HepG2 (cell line): ENCODE measurements around the gene ZBTB1. TPM values are rescaled to one million over a fixed set of nuclear protein-coding genes. Genes with fewer than 3 reads are reported as not detected.
A peak's percentile ranks its signal among the peaks of the same experiment; 100 is the strongest.

Experiments used
- ASH2L ChIP-seq: fragments of 300-600, 200-600 bp; sonication (generic); IDR thresholded peaks from 2 replicates; pipeline ENCODE4 v1.7.0; 2017; ENCODE audit warnings: low read depth, mild to moderate bottlenecking, moderate library complexity, mixed read lengths, low read length; ENCODE audit not compliant: insufficient read length
- ATM ChIP-seq: fragments of 450-650 bp; IDR thresholded peaks from 2 replicates; pipeline ENCODE4 v1.7.1; 2017; ENCODE audit warnings: mild to moderate bottlenecking, borderline replicate concordance
- BCL6 ChIP-seq: IDR thresholded peaks from 2 replicates; pipeline ENCODE4 v1.6.1; 2016; ENCODE audit warnings: missing genetic modification reagents, missing compliant biosample characterization
- DNMT3B ChIP-seq: conservative IDR thresholded peaks from 2 replicates; pipeline ENCODE4 v1.6.1; 2016; ENCODE audit warnings: missing biosample characterization, control low read depth
- DR1 ChIP-seq: sonication (generic); formaldehyde crosslinking; IDR thresholded peaks from 2 replicates; pipeline ENCODE4 v1.8.0; 2021; ENCODE audit warnings: mild to moderate bottlenecking, missing genetic modification reagents, inconsistent platforms
- FOXA3 ChIP-seq: IDR thresholded peaks from 2 replicates; pipeline ENCODE4 v1.6.1; 2016; ENCODE audit warnings: missing genetic modification reagents, missing compliant biosample characterization
- GATAD2A ChIP-seq: IDR thresholded peaks from 2 replicates; pipeline ENCODE4 v1.6.1; 2016
- SP5 ChIP-seq: IDR thresholded peaks from 2 replicates; pipeline ENCODE4 v1.6.1; 2016; ENCODE audit warnings: low read depth, borderline replicate concordance
- SPEN ChIP-seq: sonication (generic); formaldehyde crosslinking; IDR thresholded peaks from 2 replicates; pipeline ENCODE4 v1.5.1; 2020; ENCODE audit warnings: low read depth, mild to moderate bottlenecking, missing genetic modification reagents
- SSRP1 ChIP-seq: IDR thresholded peaks from 2 replicates; pipeline ENCODE4 v1.6.1; 2016; ENCODE audit warnings: control low read depth
- XRCC5 ChIP-seq: fragments of 200-400 bp; formaldehyde crosslinking; optimal IDR thresholded peaks from 2 replicates; pipeline ENCODE3; 2017; ENCODE audit warnings: mild to moderate bottlenecking, low read length
- YEATS2 ChIP-seq: sonication (generic); formaldehyde crosslinking; IDR thresholded peaks from 2 replicates; pipeline ENCODE4 v1.4.0; 2020; ENCODE audit warnings: missing genetic modification reagents, borderline replicate concordance
- ZBTB33 ChIP-seq: sonication (generic); formaldehyde crosslinking; IDR thresholded peaks from 2 replicates; pipeline ENCODE4 v1.4.0; 2020; ENCODE audit warnings: missing genetic modification reagents
- ZBTB7B ChIP-seq: sonication (generic); formaldehyde crosslinking; IDR thresholded peaks from 2 replicates; pipeline ENCODE4 v1.4.0; 2020; ENCODE audit warnings: missing genetic modification reagents
- ZMYM2 ChIP-seq: sonication (generic); formaldehyde crosslinking; IDR thresholded peaks from 2 replicates; pipeline ENCODE4 v1.8.0; 2022; ENCODE audit warnings: mild to moderate bottlenecking, missing genetic modification reagents
- ZNF121 ChIP-seq: sonication (generic); formaldehyde crosslinking; IDR thresholded peaks from 2 replicates; pipeline ENCODE4 v1.5.0; 2020; ENCODE audit warnings: mild to moderate bottlenecking, missing genetic modification reagents
- ZNF496 ChIP-seq: sonication (generic); formaldehyde crosslinking; IDR thresholded peaks from 2 replicates; pipeline ENCODE4 v1.8.1; 2023; ENCODE audit warnings: mild to moderate bottlenecking, moderate library complexity, missing genetic modification reagents; ENCODE audit not compliant: insufficient replicate concordance
- ZNF549 ChIP-seq: sonication (generic); formaldehyde crosslinking; IDR thresholded peaks from 2 replicates; pipeline ENCODE4 v1.5.0; 2020; ENCODE audit warnings: missing genetic modification reagents
- ZNF614 ChIP-seq: IDR thresholded peaks from 2 replicates; pipeline ENCODE4 v1.6.1; 2018; ENCODE audit warnings: missing biosample characterization, missing genetic modification reagents, inconsistent platforms, borderline replicate concordance
- ZNF703 ChIP-seq: sonication (generic); formaldehyde crosslinking; IDR thresholded peaks from 2 replicates; pipeline ENCODE4 v1.5.1; 2020; ENCODE audit warnings: missing genetic modification reagents, mild to moderate bottlenecking, moderate library complexity, borderline replicate concordance
- ZNF792 ChIP-seq: IDR thresholded peaks from 2 replicates; pipeline ENCODE4 v1.6.1; 2016
- polyA plus RNA-seq, 8 experiments: library from polyadenylated mRNA; depleted of rRNA in 3 of 8; stranded (reverse) in 7 of 8; unstranded in 1 of 8; fragments of >200 nt; fragmentation: Illumina TruSeq in 4 of 8; extraction: Trizol in 4 of 8; gene quantifications; 2 replicates each; pipeline versions ENCODE4 v1.2.1 to v1.2.3, GENCODE V29; 2011 to 2016; ENCODE audit warnings: low read depth in 4 of 8, missing spikeins in 1 of 8, mixed read lengths in 1 of 8; ENCODE audit not compliant: insufficient read depth in 1 of 8
- total RNA-seq, 5 experiments: library from RNA; depleted of rRNA; stranded (reverse); fragments of >200 nt; fragmentation: Illumina TruSeq; extraction: Trizol; gene quantifications; 2 replicates each; pipeline ENCODE4 v1.2.3, GENCODE V29; 2016; ENCODE audit warnings: low read depth in 1 of 5
- TF ChIP-seq, protein P1 (sequence below): IDR thresholded peaks from 2 replicates; pipeline ENCODE4 v1.4.0; 2020; ENCODE audit warnings: mild to moderate bottlenecking, missing genetic modification reagents

ZBTB1 gene
- total and polyA plus RNA-seq, 2 of the 13 experiments (the other 11 are each of a cell fraction or from before 2014, with no cell fraction given): 18.8 to 22.6 TPM

GRCh38 chr14:64501411-64502171, 3.0 kb upstream of the ZBTB1 start (continued):
- TF ChIP-seq, protein P1, sequence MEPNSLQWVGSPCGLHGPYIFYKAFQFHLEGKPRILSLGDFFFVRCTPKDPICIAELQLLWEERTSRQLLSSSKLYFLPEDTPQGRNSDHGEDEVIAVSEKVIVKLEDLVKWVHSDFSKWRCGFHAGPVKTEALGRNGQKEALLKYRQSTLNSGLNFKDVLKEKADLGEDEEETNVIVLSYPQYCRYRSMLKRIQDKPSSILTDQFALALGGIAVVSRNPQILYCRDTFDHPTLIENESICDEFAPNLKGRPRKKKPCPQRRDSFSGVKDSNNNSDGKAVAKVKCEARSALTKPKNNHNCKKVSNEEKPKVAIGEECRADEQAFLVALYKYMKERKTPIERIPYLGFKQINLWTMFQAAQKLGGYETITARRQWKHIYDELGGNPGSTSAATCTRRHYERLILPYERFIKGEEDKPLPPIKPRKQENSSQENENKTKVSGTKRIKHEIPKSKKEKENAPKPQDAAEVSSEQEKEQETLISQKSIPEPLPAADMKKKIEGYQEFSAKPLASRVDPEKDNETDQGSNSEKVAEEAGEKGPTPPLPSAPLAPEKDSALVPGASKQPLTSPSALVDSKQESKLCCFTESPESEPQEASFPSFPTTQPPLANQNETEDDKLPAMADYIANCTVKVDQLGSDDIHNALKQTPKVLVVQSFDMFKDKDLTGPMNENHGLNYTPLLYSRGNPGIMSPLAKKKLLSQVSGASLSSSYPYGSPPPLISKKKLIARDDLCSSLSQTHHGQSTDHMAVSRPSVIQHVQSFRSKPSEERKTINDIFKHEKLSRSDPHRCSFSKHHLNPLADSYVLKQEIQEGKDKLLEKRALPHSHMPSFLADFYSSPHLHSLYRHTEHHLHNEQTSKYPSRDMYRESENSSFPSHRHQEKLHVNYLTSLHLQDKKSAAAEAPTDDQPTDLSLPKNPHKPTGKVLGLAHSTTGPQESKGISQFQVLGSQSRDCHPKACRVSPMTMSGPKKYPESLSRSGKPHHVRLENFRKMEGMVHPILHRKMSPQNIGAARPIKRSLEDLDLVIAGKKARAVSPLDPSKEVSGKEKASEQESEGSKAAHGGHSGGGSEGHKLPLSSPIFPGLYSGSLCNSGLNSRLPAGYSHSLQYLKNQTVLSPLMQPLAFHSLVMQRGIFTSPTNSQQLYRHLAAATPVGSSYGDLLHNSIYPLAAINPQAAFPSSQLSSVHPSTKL (CRISPR knock-in tag): 0 out of 2 replicates have a peak, but pooled peaks have one; percentile 21
- no peak for TF ChIP-seq BCL6
- no peak for TF ChIP-seq ATM
- TF ChIP-seq FOXA3: no peak
- 0 out of 2 replicates have a peak, but pooled peaks have one; percentile 42 for TF ChIP-seq ZNF792 (CRISPR knock-in tag)
- TF ChIP-seq ZNF614 (CRISPR knock-in tag): 0 out of 2 replicates have a peak, but pooled peaks have one; percentile 57
- peak; percentile 52; the same call in 1 of the 2 replicates for TF ChIP-seq ZNF121 (CRISPR knock-in tag)
- TF ChIP-seq YEATS2: no peak
- TF ChIP-seq SPEN (CRISPR knock-in tag): no peak
- peak; percentile 19; the same call in 1 of the 2 replicates for TF ChIP-seq GATAD2A (CRISPR knock-in tag)
- TF ChIP-seq SSRP1 (CRISPR knock-in tag): no peak
- TF ChIP-seq ASH2L: peak; percentile 47
- TF ChIP-seq ZMYM2 (CRISPR knock-in tag): no peak
- no peak for TF ChIP-seq ZNF496 (CRISPR knock-in tag)
- TF ChIP-seq ZBTB33 (CRISPR knock-in tag): no peak
- no peak for TF ChIP-seq DR1 (CRISPR knock-in tag)
- 0 out of 2 replicates have a peak, but pooled peaks have one; percentile 37 for TF ChIP-seq ZBTB7B (CRISPR knock-in tag)
- TF ChIP-seq ZNF703: no peak
- no peak for TF ChIP-seq DNMT3B (CRISPR knock-in tag)
- TF ChIP-seq ZNF549: no peak
- no peak for TF ChIP-seq SP5 (CRISPR knock-in tag)
- TF ChIP-seq XRCC5: peak; percentile 15
